Heart right ventricle (tissue), 16 donors: Measurements from ENCODE around the gene NEMP2. TPM values are rescaled to one million over a fixed set of nuclear protein-coding genes. Genes with fewer than 3 reads are reported as not detected.

Experiments
- ATAC-seq, 8 donors: fragments of 200-7000 bp; cut with Tn5 transposase; one replicate each; pipeline ENCODE4 v1.9.1; 2020; ENCODE audit warnings: mild to moderate bottlenecking in 8 of 8, moderate library complexity in 8 of 8, moderate number of reproducible peaks in 1 of 8
- DNase-seq, 2 donors: peaks; one replicate each; pipeline ENCODE4 v3.0.0-alpha.2; 2020
- H3K27ac ChIP-seq, 10 donors: fragments of 200-600 bp; sonication (generic) in 2 of 10; one replicate each; pipeline versions ENCODE4 v1.5.0 to v1.8.0; 2020 to 2022; ENCODE audit warnings: mild to moderate bottlenecking in 3 of 10
- H3K27me3 ChIP-seq, 7 donors: fragments of 200-600 bp; one replicate each; pipeline ENCODE4 v1.8.0; 2021 to 2022; ENCODE audit warnings: mild to moderate bottlenecking in 2 of 7
- H3K36me3 ChIP-seq, 9 donors: fragments of 200-600 bp; sonication (generic) in 1 of 9; one replicate each; pipeline versions ENCODE4 v1.5.0 to v1.8.0; 2020 to 2022; ENCODE audit warnings: mild to moderate bottlenecking in 2 of 9
- H3K4me1 ChIP-seq, 9 donors: fragments of 200-600 bp; sonication (generic) in 1 of 9; one replicate each; pipeline versions ENCODE4 v1.5.0 to v1.8.0; 2020 to 2022; ENCODE audit warnings: mild to moderate bottlenecking in 4 of 9
- H3K4me3 ChIP-seq, 10 donors: fragments of 200-600 bp; sonication (generic) in 2 of 10; one replicate each; pipeline versions ENCODE4 v1.5.0 to v1.8.0; 2020 to 2022; ENCODE audit warnings: mild to moderate bottlenecking in 7 of 10, moderate library complexity in 2 of 10
- H3K9me3 ChIP-seq, 11 donors: fragments of 200-600 bp in 10 of 11; sonication (generic) in 2 of 11; one replicate each; pipeline versions ENCODE4 v1.5.0 to v1.8.0; 2013 to 2022; ENCODE audit warnings: mild to moderate bottlenecking in 2 of 11, control low read depth in 1 of 11, moderate library complexity in 1 of 11
- CTCF ChIP-seq, 9 donors: fragments of 200-600 bp; sonication (generic) in 2 of 9; IDR thresholded peaks; one replicate each; pipeline versions ENCODE4 v1.5.0 to v1.8.0; 2021 to 2022; ENCODE audit warnings: antibody characterized with exemption in 9 of 9, mild to moderate bottlenecking in 5 of 9, moderate library complexity in 1 of 9
- WGBS, 2 donors: extraction: QIAGEN DNeasy Blood & Tissue Kit; methylation state at CpG; one replicate each; pipeline ENCODE4 v1.1.7; 2013; ENCODE audit warnings: inconsistent platforms in 1 of 2; 5-methylcytosine and 5-hydroxymethylcytosine counted together
- intact Hi-C, 10 donors: fragments of 100-400 bp; cut with DNase I; formaldehyde crosslinking; loops; one replicate each; pipeline versions ENCODE4 v1.11.1 to v1.14.2; 2022
- polyA plus RNA-seq, 2 donors: library from polyadenylated mRNA; stranded (reverse); fragments of 200-250 nt; gene quantifications; one replicate each; pipeline ENCODE4 v1.2.3, GENCODE V29; 2013
- total RNA-seq, 10 donors: library from RNA; stranded (reverse); fragmentation: NEBNext Ultra II Directional in 3 of 10; extraction: Animal tissue kit (Norgen Biotek cat#: 25700) in 3 of 10; gene quantifications; one replicate each; pipeline versions ENCODE4 v1.2.1 to v1.2.4, GENCODE V29; 2021 to 2023
- donor health status: Arrhythmogenic right ventricular cardiomyopathy.
- donor health status: ischemic (EF 13 %, LVEDD 7.1; RV severe dilation, severe dysfunction).
- donor health status: healthy with polysubstance abuse.
- donor health status: DM: no; HTN: yes; CAD: no.
- donor health status: DM: no; HTN: no; CAD: no.
- donor health status: ischemic (EF 25% LVEDD 6.9; RV normal size, moderate dysfunction).
- donor health status: ischemic (EF 25% LVEDD 5.7; RV mildly dilated, moderate dysfunction).
- donor health status: healthy.
- donor health status: DM: yes; HTN: yes; CAD: no.
- donor health status: Ischemic cardiomyopathy.
- donor health status: ischemic (EF 35%, LVEDD 5.7; RV mildly dilated, moderate dysfunction).
- donor health status: nonischemic (EF 11% LVEDD 7.7; RV severe dilation, severe dysfunction).
- donor health status: DM: yes; HTN: yes; CAD: no.
- donor health status: PGD.
- donor health status: ischemic (EF 29% LVEDD 5.4; RV normal size, mild dysfunction).
- donor health status: nonischemic (EF 23%, LVEDD 6.1; RV moderate dilation, normal function).

NEMP2 gene
- total and polyA plus RNA-seq, 12 donors, result 0.51 to 4.7 (median 2.6) TPM

DNA sequence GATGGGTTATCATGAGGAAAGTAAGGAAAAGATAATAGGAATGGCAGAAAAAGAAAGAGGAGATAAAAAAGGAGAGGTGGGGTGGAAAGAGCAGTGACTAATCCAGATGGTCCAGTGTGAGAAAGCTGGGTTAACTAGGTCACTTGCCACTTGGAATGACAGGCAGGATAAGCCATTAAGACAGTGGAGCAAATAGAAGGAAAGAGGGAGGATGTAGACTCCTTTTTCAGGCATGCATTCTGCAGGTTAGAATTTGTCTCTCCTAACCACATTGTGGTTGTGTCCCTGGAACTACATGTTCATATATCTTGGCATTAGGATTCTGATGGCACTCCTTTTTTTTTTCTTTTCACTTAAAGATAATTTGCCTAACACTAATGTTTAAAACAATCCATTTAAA lies 13.4 kb upstream of the NEMP2 start:
- no peak for TF ChIP-seq CTCF (IDR thresholded peaks at IDR 0.05)
- no peak overlapping the region for H3K4me3 ChIP-seq
- ATAC-seq (no peak), DNase-seq (no peak)
- intact Hi-C loops, result loop anchor here in 1 of 10 donors (10.0 kb wide), 1 partner anchor 257 kb away; no protein-coding TSS in a partner anchor
- H3K4me1 ChIP-seq, result peaks cover 0 to 10% (median 0%) of the 10 kb centered on the region in 9 donors
- H3K9me3 ChIP-seq, result no peaks in the 10 kb centered on the region
- H3K36me3 ChIP-seq, result no peaks in the 10 kb centered on the region
- H3K27me3 ChIP-seq, result no peaks in the 10 kb centered on the region
- H3K27ac ChIP-seq, result no peak overlapping the region

DNA sequence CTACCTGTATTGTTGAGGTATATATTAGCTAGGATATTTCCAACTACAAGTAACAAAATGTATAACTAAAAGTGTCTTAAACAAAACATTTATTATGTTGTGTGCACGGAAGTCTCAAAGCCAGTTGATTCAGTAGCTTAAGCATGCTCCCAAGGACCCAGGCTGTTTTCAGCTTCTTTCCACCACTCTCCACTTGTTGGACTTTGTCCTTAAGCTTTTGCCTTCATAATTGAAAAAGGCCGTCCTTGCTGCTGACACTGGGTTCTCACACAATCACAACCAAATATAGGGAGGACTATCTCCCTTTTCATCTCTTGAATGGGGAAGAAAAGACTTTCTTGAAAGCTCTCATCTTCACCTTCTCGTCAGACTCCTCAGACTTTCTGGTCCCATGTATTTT lies 12.2 kb upstream of the NEMP2 start:
- ATAC-seq, result no peak
- 94% methylated on average over 3 of the region's 3 CpGs for WGBS, 2 donors

DNA sequence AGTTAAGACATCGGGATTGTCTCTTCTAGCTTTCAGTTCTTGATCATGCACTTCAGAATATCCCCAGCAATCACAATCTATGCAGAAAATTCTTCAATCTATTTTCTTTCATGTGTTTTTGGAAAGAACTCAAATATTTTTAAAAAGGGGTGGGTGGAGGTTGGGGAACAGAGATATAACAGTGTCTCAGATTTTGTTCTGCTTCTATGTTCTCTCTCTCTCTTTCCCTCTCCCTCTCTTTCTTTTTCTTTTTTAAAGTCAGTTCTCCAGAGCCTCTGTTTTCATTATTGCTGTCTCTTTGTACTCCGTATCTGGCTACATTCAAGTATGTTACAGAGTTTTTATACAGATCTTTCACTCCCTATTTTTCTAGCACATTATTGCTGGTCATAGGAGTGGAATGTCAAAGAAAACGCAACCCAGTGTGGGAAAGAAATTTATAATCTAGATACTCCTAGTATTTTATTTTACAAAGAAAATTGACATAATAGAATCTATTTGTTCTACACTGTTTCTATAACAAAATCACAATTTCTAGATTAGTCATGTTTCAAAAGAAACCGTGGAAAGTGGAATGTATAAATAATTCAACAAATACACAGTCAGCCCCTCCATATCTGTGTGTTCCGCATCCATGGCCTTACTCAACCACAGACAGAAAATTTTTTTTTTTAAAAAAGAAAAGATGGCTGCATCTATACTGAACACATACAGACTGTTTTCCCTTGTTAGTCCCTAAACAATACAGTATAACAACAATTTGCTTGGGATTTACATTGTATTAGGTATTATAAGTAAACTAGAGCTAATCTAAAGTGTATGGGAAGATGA lies 11.2 kb upstream of the NEMP2 start:
- H3K9me3 ChIP-seq, result peaks cover 0 to 20% (median 15%) of the 10 kb centered on the region in 11 donors
- DNase-seq, result no peak
- ATAC-seq, result peak in 1 of 8 donors; percentile 20
- TF ChIP-seq CTCF (IDR thresholded peaks at IDR 0.05), result no peak
- H3K27me3 ChIP-seq, result no peaks in the 10 kb centered on the region
- H3K27ac ChIP-seq, result peak overlapping the region in 6 of 10 donors; percentile 3 to 52 (median 26)
- WGBS, 2 donors, result 71 to 72% methylated on average over 5 of the region's 5 CpGs
- peak overlapping the region in 6 of 10 donors; percentile 6 to 35 (median 28) for H3K4me3 ChIP-seq
- peaks cover 0 to 5% (median 0%) of the 10 kb centered on the region in 9 donors for H3K4me1 ChIP-seq
- intact Hi-C loops, result loop anchor here in 1 of 10 donors (10.0 kb wide), 1 partner anchor 259 kb away; no protein-coding TSS in a partner anchor
- H3K36me3 ChIP-seq, result no peaks in the 10 kb centered on the region

More for the DNA sequence above, 12.2 kb upstream of the NEMP2 start:
- Histone ChIP-seq H3K4me3 (no peak overlapping the region), H3K9me3 (peaks cover 0 to 10% (median 5%) of the 10 kb centered on the region in 11 donors), H3K27me3 (no peaks in the 10 kb centered on the region), H3K4me1 (peaks cover 0 to 7% (median 0%) of the 10 kb centered on the region in 9 donors), H3K36me3 (no peaks in the 10 kb centered on the region), H3K27ac (no peak overlapping the region)
- intact Hi-C loops, result loop anchor here in 1 of 10 donors (10.0 kb wide), 1 partner anchor 258 kb away; no protein-coding TSS in a partner anchor
- no peak for TF ChIP-seq CTCF (IDR thresholded peaks at IDR 0.05)
- DNase-seq, result no peak

GRCh38 chr2:190545093-190545492 lies 10.6 kb upstream of the NEMP2 start:
- intact Hi-C loops, result loop anchor here in 1 of 10 donors (10.0 kb wide), 1 partner anchor 260 kb away; no protein-coding TSS in a partner anchor
- no peaks in the 10 kb centered on the region for H3K27me3 ChIP-seq
- WGBS, 2 donors, result 64% methylated on average over 3 of the region's 3 CpGs
- H3K36me3 ChIP-seq, result no peaks in the 10 kb centered on the region
- H3K27ac ChIP-seq, result peak overlapping the region in 6 of 10 donors; percentile 3 to 52 (median 26)
- peak overlapping the region in 6 of 10 donors; percentile 6 to 35 (median 28) for H3K4me3 ChIP-seq
- H3K9me3 ChIP-seq, result peaks cover 0 to 27% (median 22%) of the 10 kb centered on the region in 11 donors
- H3K4me1 ChIP-seq, result peaks cover 0 to 5% (median 0%) of the 10 kb centered on the region in 9 donors
- DNase-seq, result no peak
- ATAC-seq, result no peak
- no peak for TF ChIP-seq CTCF (IDR thresholded peaks at IDR 0.05)
